Measurements from ENCODE around the gene TWIST2. TPM values are rescaled to one million over a fixed set of nuclear protein-coding genes. Genes with fewer than 3 reads are reported as not detected.

Gene TWIST2
- total RNA-seq, 1 donor from 2014 or later: 6.8 TPM

DNA sequence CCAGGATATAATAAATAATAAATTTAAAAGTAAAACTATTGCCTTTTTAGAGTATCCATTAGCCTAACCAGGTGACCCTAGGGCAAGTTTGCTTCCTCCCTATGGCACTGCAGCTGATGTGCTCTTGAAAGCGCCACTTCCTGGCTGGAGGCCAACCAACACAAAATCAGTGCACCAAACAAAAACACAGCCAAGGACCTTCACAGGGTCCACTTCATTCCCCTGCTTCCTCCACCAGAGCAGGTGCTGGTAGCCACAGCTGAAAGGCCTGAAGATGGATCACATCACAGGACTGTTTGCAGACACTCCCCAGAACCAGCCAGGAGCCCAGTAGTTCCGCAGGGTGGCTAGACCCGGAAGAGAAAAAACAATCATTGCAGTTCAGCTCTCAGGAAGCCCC, 108.8 kb downstream of the TWIST2 start:
- Histone ChIP-seq H3K27ac (ENCODE audit: low read depth, low read length) (no peak overlapping the region), H3K36me3 (ENCODE audit: control insufficient read depth in 3 of 3, insufficient read depth in 3 of 3, low read length in 3 of 3) (no peaks in the 10 kb centered on the region)

More for the DNA sequence above, 108.8 kb downstream of the TWIST2 start:
- Histone ChIP-seq H3K27me3 (ENCODE audit: control insufficient read depth in 3 of 3, insufficient read depth in 3 of 3, low read length in 3 of 3) (peaks cover 0 to 16% (median 11%) of the 10 kb centered on the region in 3 donors), H3K4me3 (ENCODE audit: low read length in 3 of 3) (no peak overlapping the region), H3K4me1 (ENCODE audit: control insufficient read depth in 3 of 3, insufficient read depth in 3 of 3, low read length in 3 of 3) (no peaks in the 10 kb centered on the region), H3K9me3 (ENCODE audit: control insufficient read depth in 3 of 3, low read length in 3 of 3) (no peaks in the 10 kb centered on the region), H3K9ac (ENCODE audit: low read depth in 1 of 3, low read length in 3 of 3) (no peak overlapping the region)
